ENCODE measurements around the gene TMC4. TPM values are rescaled to one million over a fixed set of nuclear protein-coding genes. Genes with fewer than 3 reads are reported as not detected.
A peak's percentile ranks its signal among the peaks of the same experiment; 100 is the strongest.

The TMC4 gene
- total and polyA plus RNA-seq, 3 donors from 2014 or later = 0.31 to 4.1 (median 0.43) TPM

GRCh38 chr19:54136864-54137698 is 35.9 kb downstream of the TMC4 start:
- Histone ChIP-seq H3K4me1 (peaks cover 20% of the 10 kb centered on the region), H3K27me3 (no peaks in the 10 kb centered on the region), H3K9me3 (no peaks in the 10 kb centered on the region), H3K27ac (peak overlapping the region; percentile 96 to 97), H3K4me3 (peak overlapping the region; percentile 72 to 99), H3K36me3 (ENCODE audit: low read depth, missing control alignments) (no peaks in the 10 kb centered on the region)
- TF ChIP-seq CTCF (IDR thresholded peaks at IDR 0.05) (no peak), POLR2A (IDR thresholded peaks at IDR 0.05) (no peak)
- intact Hi-C loops (cut with DNase I; ENCODE audit: low total_unique reads) = no loop called here
- 0 to 1% methylated on average over 32 to 46 of the region's 46 CpGs for WGBS, 2 donors
- peak; percentile 100 for DNase-seq

- WGBS, 2 donors = 4 to 5% methylated on average over 28 to 30 of the region's 30 CpGs
- H3K36me3 ChIP-seq (ENCODE audit: low read depth, missing control alignments) = no peaks in the 10 kb centered on the region
- intact Hi-C loops (cut with DNase I; ENCODE audit: low total_unique reads) = no loop called here
- H3K9me3 ChIP-seq = no peaks in the 10 kb centered on the region
- H3K27me3 ChIP-seq = no peaks in the 10 kb centered on the region
- TF ChIP-seq CTCF (IDR thresholded peaks at IDR 0.05) (no peak), POLR2A (IDR thresholded peaks at IDR 0.05) (no peak)
- H3K4me1 ChIP-seq = peaks cover 20% of the 10 kb centered on the region
- H3K27ac ChIP-seq = peak overlapping the region; percentile 10 to 57
- H3K4me3 ChIP-seq = peak overlapping the region; percentile 34 to 39
- DNase-seq = no peak
Observed at GRCh38 chr19:54136086-54136863, 36.7 kb downstream of the TMC4 start.

- Histone ChIP-seq H3K27me3 (no peaks in the 10 kb centered on the region), H3K4me1 (peaks cover 15% of the 10 kb centered on the region), H3K36me3 (ENCODE audit: low read depth, missing control alignments) (no peaks in the 10 kb centered on the region), H3K27ac (no peak overlapping the region), H3K9me3 (no peaks in the 10 kb centered on the region), H3K4me3 (no peak overlapping the region)
- no peak for DNase-seq
- TF ChIP-seq POLR2A (IDR thresholded peaks at IDR 0.05) (no peak), CTCF (IDR thresholded peaks at IDR 0.05) (no peak)
- 63 to 64% methylated on average over 2 of the region's 2 CpGs for WGBS, 2 donors
- intact Hi-C loops (cut with DNase I; ENCODE audit: low total_unique reads) = no loop called here
Observed at GRCh38 chr19:54133957-54134590, 38.9 kb downstream of the TMC4 start.

GRCh38 chr19:54133312-54133956 is 39.5 kb downstream of the TMC4 start:
- H3K27me3 ChIP-seq = no peaks in the 10 kb centered on the region
- no peak for DNase-seq
- peaks cover 9% of the 10 kb centered on the region for H3K4me1 ChIP-seq
- H3K27ac ChIP-seq = no peak overlapping the region
- no peaks in the 10 kb centered on the region for H3K9me3 ChIP-seq
- H3K36me3 ChIP-seq (ENCODE audit: low read depth, missing control alignments) = no peaks in the 10 kb centered on the region
- WGBS, 2 donors = 72 to 76% methylated on average over 10 of the region's 10 CpGs
- intact Hi-C loops (cut with DNase I; ENCODE audit: low total_unique reads) = no loop called here
- H3K4me3 ChIP-seq = no peak overlapping the region
- TF ChIP-seq CTCF (IDR thresholded peaks at IDR 0.05) (no peak), POLR2A (IDR thresholded peaks at IDR 0.05) (no peak)

Measured in testis (tissue), 3 donors.